ENCODE measurements around the gene LAMC1. TPM values are rescaled to one million over a fixed set of nuclear protein-coding genes. Genes with fewer than 3 reads are reported as not detected.

The LAMC1 gene
- total RNA-seq, 2 experiments from 2014 or later, result not detected

- Histone ChIP-seq H3K4me1 (ENCODE audit: insufficient read depth, low read length) (no peaks in the 10 kb centered on the region), H3K4me3 (ENCODE audit: low read length) (no peak overlapping the region), H3K36me3 (ENCODE audit: insufficient read depth, low read length) (no peaks in the 10 kb centered on the region), H3K27me3 (ENCODE audit: control insufficient read depth in 1 of 2, insufficient read depth in 2 of 2, low read length in 2 of 2) (peaks cover 3 to 5% of the 10 kb centered on the region in 2 experiments), H3K27ac (ENCODE audit: low read depth in 1 of 2, low read length in 2 of 2) (no peak overlapping the region), H3K9me3 (ENCODE audit: control insufficient read depth in 1 of 2, insufficient read depth in 1 of 2, low read length in 2 of 2) (no peaks in the 10 kb centered on the region)
- POLR2A ChIA-PET, result no interaction called here
- Mint-ChIP-seq H3K27ac (no peak overlapping the region), H3K27me3 (peaks cover 29% of the 10 kb centered on the region), H3K9me3 (no peaks in the 10 kb centered on the region), H3K4me1 (ENCODE audit: low read depth) (no peaks in the 10 kb centered on the region), H3K36me3 (ENCODE audit: low read depth) (no peaks in the 10 kb centered on the region), H3K4me3 (no peak overlapping the region)
- TF ChIP-seq, protein P1, sequence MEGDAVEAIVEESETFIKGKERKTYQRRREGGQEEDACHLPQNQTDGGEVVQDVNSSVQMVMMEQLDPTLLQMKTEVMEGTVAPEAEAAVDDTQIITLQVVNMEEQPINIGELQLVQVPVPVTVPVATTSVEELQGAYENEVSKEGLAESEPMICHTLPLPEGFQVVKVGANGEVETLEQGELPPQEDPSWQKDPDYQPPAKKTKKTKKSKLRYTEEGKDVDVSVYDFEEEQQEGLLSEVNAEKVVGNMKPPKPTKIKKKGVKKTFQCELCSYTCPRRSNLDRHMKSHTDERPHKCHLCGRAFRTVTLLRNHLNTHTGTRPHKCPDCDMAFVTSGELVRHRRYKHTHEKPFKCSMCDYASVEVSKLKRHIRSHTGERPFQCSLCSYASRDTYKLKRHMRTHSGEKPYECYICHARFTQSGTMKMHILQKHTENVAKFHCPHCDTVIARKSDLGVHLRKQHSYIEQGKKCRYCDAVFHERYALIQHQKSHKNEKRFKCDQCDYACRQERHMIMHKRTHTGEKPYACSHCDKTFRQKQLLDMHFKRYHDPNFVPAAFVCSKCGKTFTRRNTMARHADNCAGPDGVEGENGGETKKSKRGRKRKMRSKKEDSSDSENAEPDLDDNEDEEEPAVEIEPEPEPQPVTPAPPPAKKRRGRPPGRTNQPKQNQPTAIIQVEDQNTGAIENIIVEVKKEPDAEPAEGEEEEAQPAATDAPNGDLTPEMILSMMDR (IDR thresholded peaks at IDR 0.05), result no peak
- ATAC-seq (ENCODE audit: poor library complexity) (no peak), DNase-seq (no peak)
- intact Hi-C loops (cut with DNase I, micrococcal nuclease), result no loop called here
- CTCF ChIA-PET, result no interaction called here
Measured at GRCh38 chr1:183089025-183089639, 65.9 kb downstream of the LAMC1 start.

DNA sequence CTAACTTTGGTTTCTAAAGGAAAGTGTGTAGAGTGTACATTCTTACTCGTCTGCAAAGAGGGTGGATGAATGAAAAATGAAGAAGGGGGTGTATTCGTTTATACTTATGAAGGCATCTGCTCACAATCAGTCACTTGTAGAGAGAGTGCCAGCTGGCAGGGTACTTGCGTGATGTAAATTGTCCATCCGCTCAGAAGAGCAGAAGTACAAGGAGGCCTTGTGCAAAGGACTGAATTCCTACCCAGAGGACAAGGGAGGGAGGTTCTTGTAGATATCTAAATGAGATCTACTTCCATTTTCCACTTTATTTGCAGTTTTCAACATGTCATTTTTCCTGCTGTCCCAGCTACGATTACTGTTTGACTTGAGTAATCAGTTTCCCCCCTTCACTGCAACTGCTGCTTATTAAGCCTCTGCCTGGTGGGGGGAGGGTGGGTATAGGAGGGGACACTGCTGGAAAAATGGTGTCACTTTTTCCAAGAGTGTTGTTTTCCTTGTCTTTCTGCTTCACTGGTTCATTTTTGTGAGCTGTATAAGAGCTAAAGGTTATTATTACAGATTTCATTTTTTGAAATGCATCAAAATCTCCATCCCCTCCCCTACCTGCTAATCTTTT is 67.3 kb downstream of the LAMC1 start:
- no peak overlapping the region for H3K4me3 Mint-ChIP-seq
- Histone ChIP-seq H3K9me3 (ENCODE audit: control insufficient read depth in 1 of 2, insufficient read depth in 1 of 2, low read length in 2 of 2) (no peaks in the 10 kb centered on the region), H3K4me3 (ENCODE audit: low read length) (no peak overlapping the region), H3K27me3 (ENCODE audit: control insufficient read depth in 1 of 2, insufficient read depth in 2 of 2, low read length in 2 of 2) (peaks cover 3 to 6% of the 10 kb centered on the region in 2 experiments), H3K27ac (ENCODE audit: low read depth in 1 of 2, low read length in 2 of 2) (no peak overlapping the region), H3K4me1 (ENCODE audit: insufficient read depth, low read length) (no peaks in the 10 kb centered on the region), H3K36me3 (ENCODE audit: insufficient read depth, low read length) (no peaks in the 10 kb centered on the region)
- TF ChIP-seq, protein P1 (IDR thresholded peaks at IDR 0.05), result no peak
- ChIA-PET POLR2A (no interaction called here), CTCF (no interaction called here)
- no peak for ATAC-seq (ENCODE audit: poor library complexity)
- intact Hi-C loops (cut with DNase I, micrococcal nuclease), result no loop called here
- no peak overlapping the region for H3K27ac Mint-ChIP-seq
- peaks cover 31% of the 10 kb centered on the region for H3K27me3 Mint-ChIP-seq
- H3K4me1 Mint-ChIP-seq (ENCODE audit: low read depth), result no peaks in the 10 kb centered on the region
- H3K36me3 Mint-ChIP-seq (ENCODE audit: low read depth), result no peaks in the 10 kb centered on the region
- no peaks in the 10 kb centered on the region for H3K9me3 Mint-ChIP-seq
- DNase-seq, result no peak

GRCh38 chr1:183091181-183091580 is 68.0 kb downstream of the LAMC1 start:
- Histone ChIP-seq H3K36me3 (ENCODE audit: insufficient read depth, low read length) (no peaks in the 10 kb centered on the region), H3K4me3 (ENCODE audit: low read length) (no peak overlapping the region), H3K27ac (ENCODE audit: low read depth in 1 of 2, low read length in 2 of 2) (no peak overlapping the region), H3K27me3 (ENCODE audit: control insufficient read depth in 1 of 2, insufficient read depth in 2 of 2, low read length in 2 of 2) (peaks cover 3 to 6% of the 10 kb centered on the region in 2 experiments), H3K4me1 (ENCODE audit: insufficient read depth, low read length) (no peaks in the 10 kb centered on the region), H3K9me3 (ENCODE audit: control insufficient read depth in 1 of 2, insufficient read depth in 1 of 2, low read length in 2 of 2) (no peaks in the 10 kb centered on the region)
- peaks cover 31% of the 10 kb centered on the region for H3K27me3 Mint-ChIP-seq
- H3K36me3 Mint-ChIP-seq (ENCODE audit: low read depth), result no peaks in the 10 kb centered on the region
- H3K4me3 Mint-ChIP-seq, result no peak overlapping the region
- no peak overlapping the region for H3K27ac Mint-ChIP-seq
- ATAC-seq (ENCODE audit: poor library complexity) (no peak), DNase-seq (no peak)
- TF ChIP-seq, protein P1 (IDR thresholded peaks at IDR 0.05), result no peak
- ChIA-PET CTCF (no interaction called here), POLR2A (no interaction called here)
- H3K9me3 Mint-ChIP-seq, result no peaks in the 10 kb centered on the region
- intact Hi-C loops (cut with DNase I, micrococcal nuclease), result no loop called here
- no peaks in the 10 kb centered on the region for H3K4me1 Mint-ChIP-seq (ENCODE audit: low read depth)

Data from CD4-positive, alpha-beta T cell (primary cell).